ENCODE data around the gene SLC22A3.
A peak's percentile ranks its signal among the peaks of the same experiment; 100 is the strongest.

The SLC22A3 gene

DNA sequence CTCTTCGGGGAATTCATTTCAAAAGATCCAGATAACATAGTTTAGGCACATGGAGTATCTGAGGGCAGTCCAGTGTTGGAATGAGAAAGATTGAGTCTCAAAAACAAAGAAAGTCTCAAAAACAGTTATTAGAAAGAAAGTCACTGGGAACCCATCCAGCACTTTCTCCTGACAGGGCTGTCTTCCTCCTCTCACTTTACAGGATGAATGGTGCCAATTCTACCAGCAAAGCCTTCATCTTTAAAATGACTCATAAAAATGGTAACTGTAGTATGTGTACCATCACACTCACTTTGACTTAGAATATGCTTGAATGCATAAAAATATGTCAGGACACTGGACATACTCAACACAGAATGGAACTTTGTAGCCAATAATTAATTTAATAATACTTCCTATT lies 71.3 kb downstream of the SLC22A3 start:
- TF ChIP-seq, protein P1, sequence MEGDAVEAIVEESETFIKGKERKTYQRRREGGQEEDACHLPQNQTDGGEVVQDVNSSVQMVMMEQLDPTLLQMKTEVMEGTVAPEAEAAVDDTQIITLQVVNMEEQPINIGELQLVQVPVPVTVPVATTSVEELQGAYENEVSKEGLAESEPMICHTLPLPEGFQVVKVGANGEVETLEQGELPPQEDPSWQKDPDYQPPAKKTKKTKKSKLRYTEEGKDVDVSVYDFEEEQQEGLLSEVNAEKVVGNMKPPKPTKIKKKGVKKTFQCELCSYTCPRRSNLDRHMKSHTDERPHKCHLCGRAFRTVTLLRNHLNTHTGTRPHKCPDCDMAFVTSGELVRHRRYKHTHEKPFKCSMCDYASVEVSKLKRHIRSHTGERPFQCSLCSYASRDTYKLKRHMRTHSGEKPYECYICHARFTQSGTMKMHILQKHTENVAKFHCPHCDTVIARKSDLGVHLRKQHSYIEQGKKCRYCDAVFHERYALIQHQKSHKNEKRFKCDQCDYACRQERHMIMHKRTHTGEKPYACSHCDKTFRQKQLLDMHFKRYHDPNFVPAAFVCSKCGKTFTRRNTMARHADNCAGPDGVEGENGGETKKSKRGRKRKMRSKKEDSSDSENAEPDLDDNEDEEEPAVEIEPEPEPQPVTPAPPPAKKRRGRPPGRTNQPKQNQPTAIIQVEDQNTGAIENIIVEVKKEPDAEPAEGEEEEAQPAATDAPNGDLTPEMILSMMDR (conservative IDR thresholded peaks at IDR 0.05; ENCODE audit: control insufficient read depth, insufficient read depth, low read depth, low read length): no peak
- DNase-seq (ENCODE audit: low read depth): no peak
- no peak overlapping the region for H3K4me3 ChIP-seq (ENCODE audit: control insufficient read depth, low read depth, low read length)

DNA sequence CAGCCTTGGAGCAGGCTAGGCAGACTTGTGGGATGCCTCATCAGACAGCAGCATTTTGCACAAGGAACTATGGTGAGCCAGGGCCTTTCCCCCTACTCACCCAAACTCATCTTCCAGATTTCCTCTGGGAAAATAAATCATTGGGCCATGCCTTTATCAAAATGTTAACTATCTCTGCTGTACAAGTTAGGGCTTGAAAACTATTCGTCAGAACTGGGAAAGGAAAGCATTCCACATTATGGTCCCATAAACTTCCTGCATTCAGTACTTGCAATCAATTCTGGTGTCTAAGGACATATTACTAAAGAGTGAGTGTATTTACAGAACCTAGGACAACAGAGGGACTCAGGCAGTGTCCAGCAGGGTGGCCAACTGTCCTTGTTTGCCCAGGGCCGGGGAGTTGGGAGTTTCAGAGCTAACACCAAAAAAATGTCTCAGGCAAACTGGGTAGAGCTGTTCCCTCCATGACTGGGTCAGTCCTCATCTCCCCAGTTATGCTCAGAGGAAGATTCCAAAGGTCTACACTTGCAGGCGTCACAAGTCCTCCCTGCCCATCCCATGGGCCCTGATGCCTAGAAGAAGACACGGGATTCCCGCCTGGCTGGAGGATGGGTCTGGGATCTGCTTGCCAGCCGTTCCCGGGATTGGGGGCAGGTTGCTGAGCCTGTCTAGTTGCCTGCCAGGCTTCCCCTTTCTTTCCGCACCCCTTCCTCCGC lies 72.2 kb downstream of the SLC22A3 start:
- TF ChIP-seq, protein P1 (conservative IDR thresholded peaks at IDR 0.05; ENCODE audit: control insufficient read depth, insufficient read depth, low read depth, low read length): no peak
- DNase-seq (ENCODE audit: low read depth): no peak
- no peak overlapping the region for H3K4me3 ChIP-seq (ENCODE audit: control insufficient read depth, low read depth, low read length)

DNA sequence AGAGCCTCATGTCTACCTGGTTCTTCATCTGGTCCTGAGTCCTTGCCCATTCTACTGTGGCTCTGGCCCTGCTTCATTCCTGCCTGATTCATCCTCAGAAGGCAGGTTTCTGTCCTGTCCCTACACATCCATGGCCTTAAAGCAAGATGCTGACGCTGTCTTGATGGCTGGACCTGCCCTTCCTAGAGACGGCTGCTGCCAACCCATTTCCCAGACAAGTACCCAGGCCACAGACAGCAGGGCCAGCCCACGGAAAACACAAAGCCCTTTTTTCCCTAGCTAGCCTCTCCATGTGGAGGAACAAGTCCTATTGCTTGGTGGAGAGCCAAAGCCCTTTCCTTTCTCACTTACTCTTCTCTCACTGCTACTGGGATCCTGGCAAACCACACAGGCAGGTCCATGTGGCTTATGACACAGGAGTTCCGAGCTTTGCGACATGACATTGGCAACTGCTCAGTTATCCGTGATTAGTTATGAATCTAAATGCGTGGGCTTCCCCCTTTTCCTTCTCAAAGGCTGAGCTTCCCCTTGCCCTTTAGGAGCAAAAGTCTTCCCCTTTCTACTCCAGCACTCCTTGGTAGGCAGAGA lies 72.9 kb downstream of the SLC22A3 start:
- no peak overlapping the region for H3K4me3 ChIP-seq (ENCODE audit: control insufficient read depth, low read depth, low read length)
- peak; percentile 32 for DNase-seq (ENCODE audit: low read depth)
- TF ChIP-seq, protein P1 (conservative IDR thresholded peaks at IDR 0.05; ENCODE audit: control insufficient read depth, insufficient read depth, low read depth, low read length): no peak

- no peak overlapping the region for H3K4me3 ChIP-seq (ENCODE audit: control insufficient read depth, low read depth, low read length)
- TF ChIP-seq, protein P1 (conservative IDR thresholded peaks at IDR 0.05; ENCODE audit: control insufficient read depth, insufficient read depth, low read depth, low read length): no peak
- DNase-seq (ENCODE audit: low read depth): peak; percentile 52
Observed at GRCh38 chr6:160421854-160422253, 73.7 kb downstream of the SLC22A3 start.

DNA sequence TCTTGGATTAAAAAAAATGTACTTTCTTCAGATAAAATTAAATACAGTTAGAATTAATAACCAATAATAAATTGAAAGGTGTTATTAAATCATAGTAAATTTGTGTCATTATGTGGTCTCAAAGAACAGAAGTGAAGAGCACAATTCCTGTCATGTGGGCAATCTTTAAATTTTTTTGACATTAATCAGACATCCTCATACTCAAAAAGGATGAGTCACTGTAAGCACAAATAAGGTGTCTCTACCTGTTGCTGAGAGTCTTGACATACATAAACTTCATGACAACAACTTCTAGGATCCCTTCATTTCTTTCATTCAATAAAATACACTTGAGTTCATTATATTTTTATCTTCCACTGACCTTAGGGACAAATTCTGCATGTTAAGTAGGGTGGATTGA lies 76.1 kb downstream of the SLC22A3 start:
- TF ChIP-seq, protein P1 (conservative IDR thresholded peaks at IDR 0.05; ENCODE audit: control insufficient read depth, insufficient read depth, low read depth, low read length): no peak
- no peak overlapping the region for H3K4me3 ChIP-seq (ENCODE audit: control insufficient read depth, low read depth, low read length)
- DNase-seq (ENCODE audit: low read depth): no peak

DNA sequence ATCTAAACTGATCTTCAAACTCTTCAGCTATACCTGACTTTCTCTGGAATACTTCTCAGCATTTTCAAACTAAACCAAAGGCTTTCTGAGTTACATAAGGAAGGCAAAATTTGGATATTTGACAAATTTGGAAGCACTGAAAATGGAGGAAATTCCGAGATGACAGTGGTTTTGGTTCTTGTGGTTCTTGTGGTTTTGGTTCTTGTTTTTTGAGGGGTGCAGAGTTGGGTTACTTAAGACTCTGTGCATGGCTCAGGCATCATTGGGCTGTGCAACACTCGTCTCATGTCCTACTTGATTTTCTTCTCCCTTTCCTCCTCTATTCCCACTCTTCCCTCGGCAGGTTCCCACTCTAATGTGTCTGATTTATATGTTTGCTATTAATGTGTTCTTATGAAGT lies 78.0 kb downstream of the SLC22A3 start:
- H3K4me3 ChIP-seq (ENCODE audit: control insufficient read depth, low read depth, low read length): no peak overlapping the region
- DNase-seq (ENCODE audit: low read depth): peak; percentile 11
- TF ChIP-seq, protein P1 (conservative IDR thresholded peaks at IDR 0.05; ENCODE audit: control insufficient read depth, insufficient read depth, low read depth, low read length): no peak
